GM06990 (cell line): ENCODE measurements around the gene SPACA9.

Source experiments
- DNase-seq: peaks from one replicate; pipeline ENCODE4 v3.0.0-alpha.2; 2011; ENCODE audit not compliant: insufficient read length; ENCODE audit errors: extremely low read depth
- H3K27me3 ChIP-seq: replicated peaks from 2 replicates; pipeline ENCODE4 v1.6.0; 2011; ENCODE audit warnings: low read length; ENCODE audit not compliant: control insufficient read depth, insufficient read depth
- H3K36me3 ChIP-seq: 2 replicates; pipeline ENCODE4 v1.5.1; 2011; ENCODE audit warnings: low read length; ENCODE audit not compliant: control insufficient read depth, insufficient read depth
- H3K4me3 ChIP-seq: replicated peaks from 2 replicates; pipeline ENCODE4 v1.5.1; 2011; ENCODE audit warnings: low read depth, mild to moderate bottlenecking, control low read depth, low read length
- CTCF ChIP-seq: IDR thresholded peaks from 2 replicates; pipeline ENCODE4 v1.5.1; 2011; ENCODE audit warnings: low read length, control low read depth, mild to moderate bottlenecking, inconsistent platforms; ENCODE audit not compliant: insufficient read depth, poor library complexity, severe bottlenecking

The SPACA9 gene

GRCh38 chr9:132914924-132915323, 36.2 kb downstream of the SPACA9 start:
- H3K4me3 ChIP-seq: no peak overlapping the region
- DNase-seq: no peak
- peaks cover 4% of the 10 kb centered on the region for H3K36me3 ChIP-seq
- no peak for TF ChIP-seq CTCF
- no peaks in the 10 kb centered on the region for H3K27me3 ChIP-seq

- peaks cover 14% of the 10 kb centered on the region for H3K36me3 ChIP-seq
- H3K27me3 ChIP-seq: no peaks in the 10 kb centered on the region
- H3K4me3 ChIP-seq: no peak overlapping the region
- TF ChIP-seq CTCF: no peak
- no peak for DNase-seq
Observed at GRCh38 chr9:132919614-132920268, 41.0 kb downstream of the SPACA9 start.

DNA sequence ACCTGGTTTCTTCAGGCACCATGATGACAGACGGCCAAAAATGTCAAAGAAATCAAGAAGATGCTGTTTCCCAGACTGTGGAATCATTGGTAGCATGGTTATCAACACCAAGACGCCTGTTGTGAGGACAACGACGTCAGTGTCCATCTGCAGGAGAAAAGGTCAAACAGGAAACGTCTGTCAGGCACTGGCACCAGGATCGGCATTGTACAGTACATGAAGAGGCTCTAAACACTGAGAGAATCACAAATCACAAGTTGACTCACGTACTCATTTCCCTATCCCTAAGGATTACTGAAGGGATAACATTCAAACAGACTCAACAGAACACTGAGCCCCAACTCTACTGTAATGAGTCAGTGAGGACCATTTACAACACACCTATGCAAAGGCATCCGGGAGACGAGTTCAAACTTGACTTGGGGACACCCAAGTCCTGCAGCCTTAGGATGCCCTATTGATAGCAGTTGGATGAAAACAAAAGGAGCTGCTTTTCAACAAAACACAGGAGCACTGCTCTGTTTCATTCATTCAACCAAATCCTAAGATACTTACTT, 44.7 kb downstream of the SPACA9 start:
- TF ChIP-seq CTCF: no peak
- H3K27me3 ChIP-seq: no peaks in the 10 kb centered on the region
- H3K4me3 ChIP-seq: no peak overlapping the region
- H3K36me3 ChIP-seq: peaks cover 14% of the 10 kb centered on the region
- DNase-seq: no peak

GRCh38 chr9:132927704-132928103, 49.0 kb downstream of the SPACA9 start:
- Histone ChIP-seq H3K36me3 (peaks cover 4% of the 10 kb centered on the region), H3K27me3 (no peaks in the 10 kb centered on the region), H3K4me3 (no peak overlapping the region)
- no peak for DNase-seq
- TF ChIP-seq CTCF: no peak

- H3K4me3 ChIP-seq: no peak overlapping the region
- H3K36me3 ChIP-seq: no peaks in the 10 kb centered on the region
- no peak for DNase-seq
- no peak for TF ChIP-seq CTCF
- no peaks in the 10 kb centered on the region for H3K27me3 ChIP-seq
Observed at GRCh38 chr9:132931178-132931735, 52.6 kb downstream of the SPACA9 start.
